K562 (cell line): ENCODE results near the gene IFNGR1. TPM values are rescaled to one million over a fixed set of nuclear protein-coding genes. Genes with fewer than 3 reads are reported as not detected.

Experiments
- ATAC-seq: fragments of 200-7000 bp; cut with Tn5 transposase; 3 replicates; pipeline ENCODE4 v1.9.1; 2020; ENCODE audit warnings: moderate library complexity
- BruUV-seq: library from RNA; stranded (reverse); fragments of 400-500 nt; replicated peaks from 2 replicates; lab custom pipeline; 2021; lab: Mats Ljungman, UMichigan
- CTCF ChIA-PET: fragments of 300-600 bp; formaldehyde crosslinking; extraction: SDS; loops from one replicate; lab custom pipeline; 2021; ENCODE audit warnings: low intra/inter-chr PET ratio; lab: Yijun Ruan, JAX
- POLR2A ChIA-PET: fragments of 300-600, 350-650 bp; sonication (Branson Sonifier 250); formaldehyde crosslinking; extraction: SDS; loops from one replicate; lab custom pipeline; 2021; ENCODE audit warnings: antibody characterized with exemption, inconsistent platforms; lab: Yijun Ruan, JAX
- DNase-seq, 4 experiments: peaks; one replicate each; pipeline versions ENCODE4 v3.0.0 to v3.0.0-alpha.2; 2011 to 2018; ENCODE audit warnings: low spot score in 3 of 4, mixed read lengths in 3 of 4; ENCODE audit errors: extremely low read depth in 1 of 4
- FAIRE-seq: peaks from 2 replicates; lab custom pipeline; 2011; peaks lifted over from hg19 to GRCh38; lab: Jason Lieb, UNC
- H2AFZ ChIP-seq: 2 replicates; pipeline ENCODE4 v1.6.0; 2011; ENCODE audit warnings: low read depth, low read length, control low read depth, inconsistent platforms
- H3K27ac ChIP-seq: fragments of 200-600 bp; 3 replicates; pipeline ENCODE4 v1.8.0; 2011; ENCODE audit warnings: low read depth, mild to moderate bottlenecking, control low read depth, inconsistent platforms, low read length, moderate library complexity, mixed read lengths; ENCODE audit errors: extremely low read depth
- H3K27me3 ChIP-seq, 2 experiments: fragments of 300-600 bp in 1 of 2; 2 replicates in 1 of 2; 3 replicates in 1 of 2; pipeline versions ENCODE4 v1.6.0 to v1.8.0; 2011; ENCODE audit warnings: inconsistent platforms in 2 of 2, low read length in 2 of 2, mild to moderate bottlenecking in 1 of 2, mixed read lengths in 1 of 2, moderate library complexity in 1 of 2; ENCODE audit not compliant: control insufficient read depth in 2 of 2, insufficient read depth in 2 of 2
- H3K36me3 ChIP-seq: fragments of 300-600 bp; 3 replicates; pipeline ENCODE4 v1.8.0; 2011; ENCODE audit warnings: mild to moderate bottlenecking, low read length, inconsistent platforms; ENCODE audit not compliant: control insufficient read depth, insufficient read depth
- H3K4me1 ChIP-seq, 2 experiments: fragments of 200-600 bp in 1 of 2; replicated peaks in 1 of 2; 2 replicates in 1 of 2; 3 replicates in 1 of 2; pipeline versions ENCODE4 v1.5.1 to v1.8.0; 2011; ENCODE audit warnings: inconsistent platforms in 2 of 2, low read length in 2 of 2, mild to moderate bottlenecking in 1 of 2, mixed read lengths in 1 of 2, moderate library complexity in 1 of 2; ENCODE audit not compliant: control insufficient read depth in 2 of 2, insufficient read depth in 2 of 2
- H3K4me2 ChIP-seq: 2 replicates; pipeline ENCODE4 v1.6.1; 2011; ENCODE audit warnings: low read length, control low read depth, inconsistent platforms, mixed read lengths; ENCODE audit not compliant: insufficient read depth
- H3K4me3 ChIP-seq: fragments of 200-600 bp; sonication (generic), shearing (Covaris generic); 2 replicates; pipeline ENCODE4 v1.5.1; 2016; ENCODE audit warnings: control low read depth, inconsistent platforms
- H3K79me2 ChIP-seq: fragments of 200-600 bp; 3 replicates; pipeline ENCODE4 v1.8.0; 2011; ENCODE audit warnings: low read length, inconsistent platforms; ENCODE audit not compliant: control insufficient read depth, insufficient read depth
- H3K9ac ChIP-seq, 2 experiments: 2 replicates each; pipeline versions ENCODE4 v1.6.0 to v1.6.1; 2011; ENCODE audit warnings: low read depth in 2 of 2, low read length in 2 of 2, control low read depth in 1 of 2, inconsistent platforms in 1 of 2, mild to moderate bottlenecking in 1 of 2, mixed read lengths in 1 of 2; ENCODE audit not compliant: insufficient read depth in 1 of 2
- H3K9me1 ChIP-seq: one replicate; pipeline ENCODE4 v1.6.0; 2011; ENCODE audit warnings: inconsistent platforms, mild to moderate bottlenecking, low read length, moderate library complexity; ENCODE audit not compliant: control insufficient read depth, insufficient read depth
- H3K9me3 ChIP-seq: replicated peaks from 2 replicates; pipeline ENCODE4 v1.5.1; 2011; ENCODE audit warnings: low read depth, low read length, inconsistent platforms; ENCODE audit not compliant: control insufficient read depth, insufficient read depth
- H4K20me1 ChIP-seq: replicated peaks from 2 replicates; pipeline ENCODE4 v1.6.1; 2011; ENCODE audit warnings: low read length, inconsistent platforms, mixed read lengths; ENCODE audit not compliant: control insufficient read depth, insufficient read depth
- ETS2 ChIP-seq: IDR thresholded peaks from 2 replicates; pipeline ENCODE4 v1.6.1; 2016; ENCODE audit warnings: borderline replicate concordance, missing genetic modification characterization, mild to moderate bottlenecking, moderate library complexity, missing compliant biosample characterization; ENCODE audit not compliant: poor library complexity, severe bottlenecking
- HNRNPL ChIP-seq: fragments of 200-400 bp; formaldehyde crosslinking; IDR thresholded peaks from 2 replicates; pipeline ENCODE4 v1.6.1; 2017; ENCODE audit warnings: low read depth, mild to moderate bottlenecking, low read length
- MYBL2 ChIP-seq, 2 experiments: fragments of 450-650 bp in 1 of 2; sonication (generic) in 1 of 2; formaldehyde crosslinking in 1 of 2; IDR thresholded peaks; 2 replicates each; pipeline versions ENCODE4 v1.6.1 to v1.8.1; 2017 to 2022; ENCODE audit warnings: borderline replicate concordance in 1 of 2, inconsistent platforms in 1 of 2, low read depth in 1 of 2, mild to moderate bottlenecking in 1 of 2, missing genetic modification reagents in 1 of 2, moderate library complexity in 1 of 2
- RBM34 ChIP-seq: fragments of 200-400 bp; formaldehyde crosslinking; IDR thresholded peaks from 2 replicates; pipeline ENCODE4 v1.6.1; 2018; ENCODE audit warnings: low read length, borderline replicate concordance; ENCODE audit not compliant: insufficient read depth
- WGBS: fragments of 100-300 bp; shearing (Covaris generic); methylation state at CpG from one replicate; pipeline ENCODE4 v1.1.6; 2016; ENCODE audit warnings: low coverage, mixed read lengths; ENCODE audit not compliant: insufficient coverage; ENCODE audit errors: missing lambda C conversion rate; 5-methylcytosine and 5-hydroxymethylcytosine counted together
- in situ Hi-C: fragments of 300-500 bp; cut with MboI; formaldehyde crosslinking; loops from 4 replicates; pipeline ENCODE4 v1.15.0; 2018; ENCODE audit warnings: inconsistent platforms, mixed read lengths
- intact Hi-C: fragments of 100-400 bp; cut with micrococcal nuclease; formaldehyde crosslinking; loops from 2 replicates; pipeline ENCODE4 v1.14.2; 2022
- polyA plus RNA-seq, 8 experiments: library from polyadenylated mRNA; depleted of rRNA in 4 of 8; stranded (reverse) in 5 of 8; unstranded in 3 of 8; fragments of >200 nt; fragmentation: Nextera tagmentation in 2 of 8; fragmentation: Illumina TruSeq in 1 of 8; extraction: Ambion mirVana in 2 of 8; extraction: Trizol in 1 of 8; gene quantifications; 2 replicates each; pipeline versions ENCODE4 v1.2.1 to v1.2.3, GENCODE V29; 2011 to 2014; ENCODE audit warnings: inconsistent platforms in 1 of 8, missing spikeins in 1 of 8
- total RNA-seq, 7 experiments: library from RNA; depleted of rRNA in 6 of 7; stranded (reverse); fragments of >200 nt in 6 of 7; fragmentation: Illumina TruSeq in 2 of 7; extraction: Trizol in 2 of 7; gene quantifications; 2 replicates each; pipeline versions ENCODE4 v1.2.1 to v1.2.3, GENCODE V29; 2011 to 2021; ENCODE audit warnings: low replicate concordance in 1 of 7

Gene IFNGR1
- total and polyA plus RNA-seq, 9 of the 15 experiments (the other 6 are each of a cell fraction or from before 2014, with no cell fraction given): 14.7 to 47.0 (median 26.7) TPM

DNA sequence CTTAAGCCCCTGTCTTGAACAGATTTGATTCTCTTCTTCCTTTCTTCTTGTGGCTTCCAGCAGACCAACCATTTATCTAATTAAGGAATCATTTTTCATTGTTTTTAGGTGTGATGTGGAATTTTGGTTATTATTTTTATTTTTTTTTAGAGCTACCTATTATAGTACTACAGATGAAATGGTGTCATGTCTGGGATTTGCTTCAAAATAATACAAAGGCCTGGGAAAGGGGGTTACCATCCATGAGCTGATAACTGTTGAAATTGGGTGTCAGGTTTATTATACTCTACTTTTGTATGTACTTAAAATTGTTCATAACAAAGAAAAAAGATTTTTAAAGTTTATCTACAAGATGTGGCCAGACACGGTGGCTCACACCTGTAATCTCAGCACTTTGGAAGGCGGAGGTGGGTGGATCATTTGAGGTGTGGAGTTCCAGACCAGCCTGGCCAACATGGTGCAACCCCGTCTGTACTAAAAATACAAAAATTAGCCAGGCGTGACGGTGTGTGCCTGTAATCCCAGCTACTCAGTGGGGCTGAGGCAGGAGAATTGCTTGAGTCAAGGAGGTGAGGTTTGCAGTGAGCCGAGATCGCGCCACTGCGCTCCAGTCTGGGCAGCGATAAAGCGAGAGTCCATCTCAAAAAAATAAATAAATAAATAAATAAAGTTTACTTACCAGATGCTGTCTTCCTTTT is 46.3 kb downstream of the IFNGR1 start:
- CTCF ChIA-PET: no interaction called here
- no TSS peak for BruUV-seq
- FAIRE-seq (no peak), DNase-seq (no peak), ATAC-seq (no peak)
- H3K4me1 ChIP-seq: peaks cover 4 to 38% of the 10 kb centered on the region in 2 experiments; a peak in 4 of 5 replicates
- in situ Hi-C loops (no loop called here), intact Hi-C loops (no loop called here)
- H4K20me1 ChIP-seq: no peaks in the 10 kb centered on the region
- no peaks in the 10 kb centered on the region for H3K27me3 ChIP-seq
- H3K4me2 ChIP-seq: no peak overlapping the region
- H3K79me2 ChIP-seq: no peaks in the 10 kb centered on the region
- POLR2A ChIA-PET: no interaction called here
- no peaks in the 10 kb centered on the region; the same call in 1 of the 2 replicates for H3K9me3 ChIP-seq
- TF ChIP-seq RBM34 (no peak), MYBL2 (IDR thresholded peaks at IDR 0.05; ENCODE audit: low read depth) (no peak), MYBL2 (CRISPR knock-in tag; IDR thresholded peaks at IDR 0.05; ENCODE audit: borderline replicate concordance) (no peak), ETS2 (tag) (no peak), HNRNPL (no peak)
- H3K27ac ChIP-seq: no peak overlapping the region
- H2AFZ ChIP-seq: peak overlapping the region; percentile 95
- H3K9ac ChIP-seq: no peak overlapping the region
- H3K36me3 ChIP-seq: no peaks in the 10 kb centered on the region
- no peak overlapping the region for H3K4me3 ChIP-seq
- 75% methylated on average over 11 of the region's 11 CpGs for whole genome bisulfite sequencing
- H3K9me1 ChIP-seq: no peaks in the 10 kb centered on the region
